Panc1 (cell line): Measurements from ENCODE around the gene MB21D2.

Experiments used
- TF ChIP-seq, protein P1 (sequence below): fragments of 450-650 bp; IDR thresholded peaks from 2 replicates; pipeline ENCODE4 v1.5.1; 2017; ENCODE audit warnings: mild to moderate bottlenecking
- TF ChIP-seq, protein P2 (sequence below), 2 experiments: IDR thresholded peaks; 2 replicates each; pipeline ENCODE4 v1.6.1; 2011 to 2012; ENCODE audit warnings: low read depth in 2 of 2, control low read depth in 1 of 2, low read length in 1 of 2, mild to moderate bottlenecking in 1 of 2, moderate library complexity in 1 of 2; ENCODE audit not compliant: insufficient read depth in 1 of 2

DNA sequence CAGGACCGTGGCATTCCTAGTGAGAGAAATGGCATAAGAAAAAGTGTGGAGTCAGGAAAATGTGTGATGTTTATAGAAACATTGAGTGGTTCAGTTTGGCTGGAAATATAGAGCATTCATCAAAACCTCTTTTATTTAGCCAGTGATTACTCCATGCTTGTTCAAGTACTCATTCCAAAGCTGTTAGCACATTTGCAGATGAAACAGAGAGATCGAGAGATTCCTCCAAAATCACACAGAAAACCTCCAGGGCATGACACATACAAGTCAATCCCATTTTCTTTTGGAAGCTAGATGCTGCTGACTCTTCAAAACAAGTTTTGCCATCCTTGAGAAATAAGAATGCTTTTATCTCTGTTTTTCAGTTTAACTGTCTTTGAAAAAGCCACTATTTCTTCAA, 11.5 kb upstream of the MB21D2 start:
- TF ChIP-seq, protein P1, sequence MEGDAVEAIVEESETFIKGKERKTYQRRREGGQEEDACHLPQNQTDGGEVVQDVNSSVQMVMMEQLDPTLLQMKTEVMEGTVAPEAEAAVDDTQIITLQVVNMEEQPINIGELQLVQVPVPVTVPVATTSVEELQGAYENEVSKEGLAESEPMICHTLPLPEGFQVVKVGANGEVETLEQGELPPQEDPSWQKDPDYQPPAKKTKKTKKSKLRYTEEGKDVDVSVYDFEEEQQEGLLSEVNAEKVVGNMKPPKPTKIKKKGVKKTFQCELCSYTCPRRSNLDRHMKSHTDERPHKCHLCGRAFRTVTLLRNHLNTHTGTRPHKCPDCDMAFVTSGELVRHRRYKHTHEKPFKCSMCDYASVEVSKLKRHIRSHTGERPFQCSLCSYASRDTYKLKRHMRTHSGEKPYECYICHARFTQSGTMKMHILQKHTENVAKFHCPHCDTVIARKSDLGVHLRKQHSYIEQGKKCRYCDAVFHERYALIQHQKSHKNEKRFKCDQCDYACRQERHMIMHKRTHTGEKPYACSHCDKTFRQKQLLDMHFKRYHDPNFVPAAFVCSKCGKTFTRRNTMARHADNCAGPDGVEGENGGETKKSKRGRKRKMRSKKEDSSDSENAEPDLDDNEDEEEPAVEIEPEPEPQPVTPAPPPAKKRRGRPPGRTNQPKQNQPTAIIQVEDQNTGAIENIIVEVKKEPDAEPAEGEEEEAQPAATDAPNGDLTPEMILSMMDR = no peak
- TF ChIP-seq, protein P2, sequence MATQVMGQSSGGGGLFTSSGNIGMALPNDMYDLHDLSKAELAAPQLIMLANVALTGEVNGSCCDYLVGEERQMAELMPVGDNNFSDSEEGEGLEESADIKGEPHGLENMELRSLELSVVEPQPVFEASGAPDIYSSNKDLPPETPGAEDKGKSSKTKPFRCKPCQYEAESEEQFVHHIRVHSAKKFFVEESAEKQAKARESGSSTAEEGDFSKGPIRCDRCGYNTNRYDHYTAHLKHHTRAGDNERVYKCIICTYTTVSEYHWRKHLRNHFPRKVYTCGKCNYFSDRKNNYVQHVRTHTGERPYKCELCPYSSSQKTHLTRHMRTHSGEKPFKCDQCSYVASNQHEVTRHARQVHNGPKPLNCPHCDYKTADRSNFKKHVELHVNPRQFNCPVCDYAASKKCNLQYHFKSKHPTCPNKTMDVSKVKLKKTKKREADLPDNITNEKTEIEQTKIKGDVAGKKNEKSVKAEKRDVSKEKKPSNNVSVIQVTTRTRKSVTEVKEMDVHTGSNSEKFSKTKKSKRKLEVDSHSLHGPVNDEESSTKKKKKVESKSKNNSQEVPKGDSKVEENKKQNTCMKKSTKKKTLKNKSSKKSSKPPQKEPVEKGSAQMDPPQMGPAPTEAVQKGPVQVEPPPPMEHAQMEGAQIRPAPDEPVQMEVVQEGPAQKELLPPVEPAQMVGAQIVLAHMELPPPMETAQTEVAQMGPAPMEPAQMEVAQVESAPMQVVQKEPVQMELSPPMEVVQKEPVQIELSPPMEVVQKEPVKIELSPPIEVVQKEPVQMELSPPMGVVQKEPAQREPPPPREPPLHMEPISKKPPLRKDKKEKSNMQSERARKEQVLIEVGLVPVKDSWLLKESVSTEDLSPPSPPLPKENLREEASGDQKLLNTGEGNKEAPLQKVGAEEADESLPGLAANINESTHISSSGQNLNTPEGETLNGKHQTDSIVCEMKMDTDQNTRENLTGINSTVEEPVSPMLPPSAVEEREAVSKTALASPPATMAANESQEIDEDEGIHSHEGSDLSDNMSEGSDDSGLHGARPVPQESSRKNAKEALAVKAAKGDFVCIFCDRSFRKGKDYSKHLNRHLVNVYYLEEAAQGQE (IDR thresholded peaks at IDR 0.05; ENCODE audit: insufficient read depth in 1 of 2, low read depth in 2 of 2, low read length in 1 of 2) = no peak
